GM12878 (cell line): ENCODE measurements around the gene FOXP1. TPM values are rescaled to one million over a fixed set of nuclear protein-coding genes. Genes with fewer than 3 reads are reported as not detected.

Experiments used
- ATAC-seq: fragments of 200-7000 bp; cut with Tn5 transposase; 3 replicates; pipeline ENCODE4 v1.9.1; 2020; ENCODE audit warnings: mild to moderate bottlenecking, moderate library complexity
- BruUV-seq: library from RNA; stranded (reverse); fragments of 400-500 nt; replicated peaks from 2 replicates; lab custom pipeline; 2021; lab: Mats Ljungman, UMichigan
- CTCF ChIA-PET: fragments of 300-600 bp; sonication (Branson Sonifier 250); formaldehyde crosslinking; extraction: SDS; loops from one replicate; lab custom pipeline; 2021; ENCODE audit warnings: inconsistent platforms; lab: Yijun Ruan, JAX
- POLR2A ChIA-PET: fragments of 350-600 bp; formaldehyde crosslinking; extraction: SDS; loops from one replicate; lab custom pipeline; 2021; ENCODE audit warnings: inconsistent platforms; lab: Charles Lee
- RAD21 ChIA-PET: fragments of 300-600 bp; sonication (Branson Sonifier 250); formaldehyde crosslinking; loops from one replicate; lab custom pipeline; 2023; ENCODE audit warnings: antibody characterized with exemption; ENCODE audit not compliant: unreplicated experiment; lab: Charles Lee
- SMC1A ChIA-PET: fragments of 300-600 bp; sonication (Branson Sonifier 250); formaldehyde crosslinking; loops from one replicate; lab custom pipeline; 2023; ENCODE audit not compliant: unreplicated experiment, uncharacterized antibody; lab: Charles Lee
- DNase-seq: peaks from one replicate; pipeline ENCODE4 v3.0.0-alpha.2; 2011; ENCODE audit warnings: low read depth, low spot score
- FAIRE-seq: peaks from 3 replicates; lab custom pipeline; 2011; peaks lifted over from hg19 to GRCh38; lab: Jason Lieb, UNC
- H2AFZ ChIP-seq: 2 replicates; pipeline ENCODE4 v1.6.0; 2011; ENCODE audit warnings: low read depth, low read length, control low read depth; ENCODE audit not compliant: control insufficient read depth
- H3K27ac ChIP-seq: 2 replicates; pipeline ENCODE4 v1.5.1; 2011; ENCODE audit warnings: control low read depth; ENCODE audit not compliant: control insufficient read depth, insufficient read depth
- H3K27me3 ChIP-seq, 2 experiments: replicated peaks in 1 of 2; 2 replicates each; pipeline versions ENCODE4 v1.6.0 to v1.6.1; 2011; ENCODE audit warnings: low read length in 1 of 2; ENCODE audit not compliant: control insufficient read depth in 2 of 2, insufficient read depth in 2 of 2
- H3K36me3 ChIP-seq, 2 experiments: 2 replicates each; pipeline ENCODE4 v1.5.1; 2011; ENCODE audit warnings: low read length in 1 of 2; ENCODE audit not compliant: control insufficient read depth in 2 of 2, insufficient read depth in 2 of 2
- H3K4me1 ChIP-seq: 2 replicates; pipeline ENCODE4 v1.6.1; 2011; ENCODE audit warnings: mild to moderate bottlenecking, low read length, moderate library complexity, mixed read lengths; ENCODE audit not compliant: control insufficient read depth, insufficient read depth
- H3K4me2 ChIP-seq: 2 replicates; pipeline ENCODE4 v1.6.0; 2011; ENCODE audit warnings: control low read depth; ENCODE audit not compliant: control insufficient read depth, insufficient read depth
- H3K4me3 ChIP-seq: fragments of 200-600 bp; sonication (generic); 2 replicates; pipeline ENCODE4 v1.5.1; 2016
- H3K79me2 ChIP-seq: 2 replicates; pipeline ENCODE4 v1.6.0; 2011; ENCODE audit warnings: low read length; ENCODE audit not compliant: control insufficient read depth, insufficient read depth
- H3K9ac ChIP-seq: 2 replicates; pipeline ENCODE4 v1.8.0; 2011; ENCODE audit warnings: low read length, control low read depth, mixed read lengths; ENCODE audit not compliant: control insufficient read depth, insufficient read depth
- H3K9me3 ChIP-seq: replicated peaks from 3 replicates; pipeline ENCODE4 v1.5.1; 2011; ENCODE audit warnings: mild to moderate bottlenecking, low read length; ENCODE audit not compliant: control insufficient read depth, insufficient read depth
- H4K20me1 ChIP-seq: 2 replicates; pipeline ENCODE4 v1.6.0; 2011; ENCODE audit not compliant: control insufficient read depth, insufficient read depth
- ETV6 ChIP-seq, 2 experiments: fragments of 450-650 bp in 1 of 2; IDR thresholded peaks in 1 of 2; conservative IDR thresholded peaks in 1 of 2; 2 replicates each; pipeline ENCODE4 v1.6.1; 2014; ENCODE audit warnings: antibody characterized with exemption in 1 of 2, borderline replicate concordance in 1 of 2, low read depth in 1 of 2, mild to moderate bottlenecking in 1 of 2, moderate library complexity in 1 of 2
- GABPA ChIP-seq: IDR thresholded peaks from 2 replicates; pipeline ENCODE4 v1.6.1; 2014; ENCODE audit warnings: antibody characterized with exemption, low read depth, mild to moderate bottlenecking, inconsistent platforms
- IRF4 ChIP-seq: IDR thresholded peaks from 2 replicates; pipeline ENCODE4 v1.6.1; 2011; ENCODE audit warnings: low read depth, low read length
- KAT2A ChIP-seq: conservative IDR thresholded peaks from 2 replicates; pipeline ENCODE4 v1.6.1; 2011; ENCODE audit warnings: low read depth, low read length; ENCODE audit not compliant: control insufficient read depth
- MYB ChIP-seq: fragments of 150-350 bp; IDR thresholded peaks from 2 replicates; pipeline ENCODE4 v1.6.1; 2014; ENCODE audit warnings: mild to moderate bottlenecking, low read depth, low read length, borderline replicate concordance
- ZBTB33 ChIP-seq: fragments of 450-650 bp; IDR thresholded peaks from 2 replicates; pipeline ENCODE4 v1.6.1; 2017; ENCODE audit warnings: mild to moderate bottlenecking
- WGBS: methylation state at CpG from one replicate; pipeline ENCODE4 v1.1.6; 2016; ENCODE audit warnings: low lambda C conversion rate; ENCODE audit not compliant: insufficient replicate concordance, insufficient coverage; ENCODE audit errors: missing lambda C conversion rate; 5-methylcytosine and 5-hydroxymethylcytosine counted together
- in situ Hi-C: fragments of 300-500 bp; cut with MboI; formaldehyde crosslinking; loops from 9 replicates; pipeline ENCODE4 v1.14.3; 2018; ENCODE audit warnings: mixed read lengths
- intact Hi-C: fragments of 100-400 bp; cut with micrococcal nuclease; formaldehyde crosslinking; loops from one replicate; pipeline ENCODE4 v1.14.2; 2022; ENCODE audit not compliant: unreplicated experiment
- polyA plus RNA-seq, 11 experiments: library from polyadenylated mRNA; depleted of rRNA in 4 of 11; unstranded in 6 of 11; stranded (reverse) in 5 of 11; fragments of >200 nt; fragmentation: Nextera tagmentation in 4 of 11; fragmentation: Illumina TruSeq in 1 of 11; extraction: Ambion mirVana in 4 of 11; extraction: Trizol in 1 of 11; gene quantifications; 1 replicate in 1 of 11; 2 replicates in 10 of 11; pipeline versions ENCODE4 v1.2.1 to v1.2.3, GENCODE V29; 2011 to 2016; ENCODE audit warnings: inconsistent platforms in 2 of 11, missing spikeins in 2 of 11, low read depth in 1 of 11
- total RNA-seq, 4 experiments: library from RNA; depleted of rRNA in 3 of 4; stranded (reverse); fragments of >200 nt in 3 of 4; fragmentation: Illumina TruSeq in 1 of 4; extraction: Trizol in 1 of 4; gene quantifications; 2 replicates each; pipeline versions ENCODE4 v1.2.1 to v1.2.3, GENCODE V29; 2013 to 2021

FOXP1 gene
- total and polyA plus RNA-seq, 10 of the 15 experiments (the other 5 are each of a cell fraction or from before 2014, with no cell fraction given): 0.05 to 1.6 (median 0.20) TPM; not detected in 1

GRCh38 chr3:71210257-71211007, 373.1 kb downstream of the FOXP1 start:
- RAD21 ChIA-PET: no interaction called here
- no TSS peak for BruUV-seq
- Histone ChIP-seq H3K27me3 (no peaks in the 10 kb centered on the region; a peak in 2 of 4 replicates), H3K9ac (no peak overlapping the region), H3K4me3 (no peak overlapping the region), H3K36me3 (no peaks in the 10 kb centered on the region), H3K4me1 (no peaks in the 10 kb centered on the region), H3K79me2 (no peaks in the 10 kb centered on the region), H3K27ac (no peak overlapping the region), H4K20me1 (no peaks in the 10 kb centered on the region), H2AFZ (no peak overlapping the region), H3K4me2 (no peak overlapping the region), H3K9me3 (no peaks in the 10 kb centered on the region)
- DNase-seq (no peak), FAIRE-seq (no peak), ATAC-seq (no peak)
- 9% methylated on average over 4 of the region's 4 CpGs for WGBS
- SMC1A ChIA-PET: no interaction called here
- no peak for TF ChIP-seq IRF4
- in situ Hi-C loops: no loop called here
- CTCF ChIA-PET: no interaction called here
- intact Hi-C loops: no loop called here
- POLR2A ChIA-PET: no interaction called here

GRCh38 chr3:71208211-71209095, 375.1 kb downstream of the FOXP1 start:
- no peak for ATAC-seq
- RAD21 ChIA-PET: no interaction called here
- in situ Hi-C loops (no loop called here), intact Hi-C loops (no loop called here)
- Histone ChIP-seq H3K4me1 (no peaks in the 10 kb centered on the region), H4K20me1 (no peaks in the 10 kb centered on the region), H3K9me3 (no peaks in the 10 kb centered on the region), H3K27me3 (peaks cover 0 to 4% of the 10 kb centered on the region in 2 experiments; a peak in 2 of 4 replicates), H3K27ac (no peak overlapping the region), H3K4me3 (no peak overlapping the region), H3K4me2 (no peak overlapping the region), H3K36me3 (no peaks in the 10 kb centered on the region), H3K9ac (no peak overlapping the region), H2AFZ (no peak overlapping the region)
- no peak for DNase-seq
- SMC1A ChIA-PET: no interaction called here
- POLR2A ChIA-PET: no interaction called here
- no TSS peak for BruUV-seq
- FAIRE-seq: no peak
- TF ChIP-seq MYB (no peak), ETV6 (conservative IDR thresholded peaks at IDR 0.05 in 1 of 2, IDR thresholded peaks at IDR 0.05 in 1 of 2; ENCODE audit: borderline replicate concordance in 1 of 2, low read depth in 1 of 2) (no peak), ZBTB33 (no peak), KAT2A (no peak), GABPA (no peak)
- TF ChIP-seq, all 136 proteins: peak for 0
- no peaks in the 10 kb centered on the region for H3K79me2 ChIP-seq
- WGBS: 29% methylated on average over 6 of the region's 6 CpGs
- CTCF ChIA-PET: no interaction called here
